Measurements from ENCODE around the gene GARNL3. TPM values are rescaled to one million over a fixed set of nuclear protein-coding genes. Genes with fewer than 3 reads are reported as not detected.
A peak's percentile ranks its signal among the peaks of the same experiment; 100 is the strongest.

Gene GARNL3
- total and polyA plus RNA-seq, 9 donors: 14.2 to 23.0 (median 18.3) TPM

DNA sequence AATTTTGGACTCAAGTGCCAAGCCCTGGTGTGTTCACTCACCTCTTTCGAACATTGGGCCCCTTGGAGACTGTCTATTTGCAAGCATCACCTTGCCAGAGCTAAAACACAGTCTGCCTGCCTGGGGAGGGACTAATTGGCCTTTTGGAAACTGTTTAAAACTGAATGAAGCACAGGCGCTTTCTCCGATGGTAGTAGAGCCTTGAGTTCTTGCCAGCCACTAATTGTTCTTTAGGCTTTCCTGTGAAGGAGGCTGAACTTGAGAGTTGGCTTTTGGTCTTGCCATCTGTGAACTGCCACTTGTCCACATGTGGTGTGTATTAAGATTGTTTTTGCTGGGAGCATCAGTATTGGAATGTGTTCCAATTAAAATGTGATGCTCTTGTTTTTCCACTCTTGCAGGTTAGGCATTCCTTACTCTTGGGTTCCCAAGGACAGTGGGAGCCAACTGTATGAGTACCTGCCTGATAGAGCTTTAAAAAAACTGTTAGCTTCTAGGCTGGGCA is 26.0 kb downstream of the GARNL3 start:
- Histone ChIP-seq H3K27ac (ENCODE audit: low read length) (no peak overlapping the region), H3K27me3 (ENCODE audit: control insufficient read depth, insufficient read depth, low read length) (no peaks in the 10 kb centered on the region), H3K36me3 (ENCODE audit: control insufficient read depth, insufficient read depth, low read length) (peaks cover 4% of the 10 kb centered on the region), H3K4me3 (ENCODE audit: low read length) (no peak overlapping the region), H3K9me3 (replicated peaks; ENCODE audit: control insufficient read depth, low read depth, low read length) (no peaks in the 10 kb centered on the region), H3K4me1 (ENCODE audit: control insufficient read depth, insufficient read depth, low read length) (peaks cover 3% of the 10 kb centered on the region)
- no peak for DNase-seq
- WGBS (ENCODE audit: insufficient coverage): 65% methylated on average over 3 of the region's 3 CpGs

DNA sequence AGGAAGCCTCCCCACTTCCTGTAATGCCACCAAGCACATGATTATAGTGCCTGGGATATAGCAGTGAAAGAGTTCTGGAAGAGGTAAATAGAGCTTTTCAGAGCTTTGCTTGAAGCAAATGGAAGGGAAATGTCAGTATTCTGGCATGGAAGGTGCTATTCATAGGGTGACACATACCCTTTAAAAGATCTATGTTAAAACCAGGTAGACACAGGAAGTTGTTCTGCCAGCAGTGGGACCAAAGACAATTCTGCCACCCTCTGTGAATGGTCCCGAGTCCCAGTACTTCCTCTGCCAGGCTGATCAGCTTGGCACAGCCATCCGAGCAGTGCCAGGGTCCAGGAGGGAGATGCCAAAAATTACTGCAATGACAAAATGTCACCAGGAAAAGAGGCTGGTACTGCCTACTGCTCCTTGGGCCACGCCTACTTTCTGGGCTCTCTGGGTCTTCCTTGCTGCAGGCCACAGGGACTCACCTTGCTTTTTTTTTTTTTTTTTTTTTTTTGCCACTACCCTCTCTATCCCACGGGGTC is 26.7 kb downstream of the GARNL3 start:
- Histone ChIP-seq H3K4me3 (ENCODE audit: low read length) (no peak overlapping the region), H3K36me3 (ENCODE audit: control insufficient read depth, insufficient read depth, low read length) (peaks cover 4% of the 10 kb centered on the region), H3K27me3 (ENCODE audit: control insufficient read depth, insufficient read depth, low read length) (no peaks in the 10 kb centered on the region), H3K4me1 (ENCODE audit: control insufficient read depth, insufficient read depth, low read length) (peaks cover 3% of the 10 kb centered on the region), H3K9me3 (replicated peaks; ENCODE audit: control insufficient read depth, low read depth, low read length) (no peaks in the 10 kb centered on the region), H3K27ac (ENCODE audit: low read length) (no peak overlapping the region)
- whole genome bisulfite sequencing (ENCODE audit: insufficient coverage): 89% methylated on average over 4 of the region's 4 CpGs
- no peak for DNase-seq

DNA sequence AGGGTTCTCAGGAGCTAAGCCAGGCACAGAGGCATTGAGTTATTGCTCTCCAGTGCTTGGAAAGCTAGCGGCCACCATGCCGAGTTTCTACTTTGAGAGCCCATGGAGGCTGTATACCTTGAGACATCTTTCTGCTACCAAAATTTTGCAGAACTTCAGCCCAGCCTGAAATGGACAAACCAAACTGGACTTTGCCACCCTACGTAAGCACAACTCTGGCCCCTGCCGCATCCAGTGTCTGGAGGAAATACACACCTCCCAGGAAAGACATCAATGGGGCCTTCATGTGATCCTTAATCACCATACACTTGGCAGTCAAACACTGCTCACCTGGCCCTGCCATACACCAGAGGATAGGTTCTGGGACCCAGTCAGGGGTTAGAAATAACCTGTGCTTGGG is 27.8 kb downstream of the GARNL3 start:
- Histone ChIP-seq H3K9me3 (replicated peaks; ENCODE audit: control insufficient read depth, low read depth, low read length) (no peaks in the 10 kb centered on the region), H3K27ac (ENCODE audit: low read length) (no peak overlapping the region), H3K4me3 (ENCODE audit: low read length) (no peak overlapping the region), H3K36me3 (ENCODE audit: control insufficient read depth, insufficient read depth, low read length) (peaks cover 4% of the 10 kb centered on the region), H3K27me3 (ENCODE audit: control insufficient read depth, insufficient read depth, low read length) (no peaks in the 10 kb centered on the region), H3K4me1 (ENCODE audit: control insufficient read depth, insufficient read depth, low read length) (peaks cover 3% of the 10 kb centered on the region)
- 92% methylated on average over 4 of the region's 4 CpGs for WGBS (ENCODE audit: insufficient coverage)
- no peak for DNase-seq

DNA sequence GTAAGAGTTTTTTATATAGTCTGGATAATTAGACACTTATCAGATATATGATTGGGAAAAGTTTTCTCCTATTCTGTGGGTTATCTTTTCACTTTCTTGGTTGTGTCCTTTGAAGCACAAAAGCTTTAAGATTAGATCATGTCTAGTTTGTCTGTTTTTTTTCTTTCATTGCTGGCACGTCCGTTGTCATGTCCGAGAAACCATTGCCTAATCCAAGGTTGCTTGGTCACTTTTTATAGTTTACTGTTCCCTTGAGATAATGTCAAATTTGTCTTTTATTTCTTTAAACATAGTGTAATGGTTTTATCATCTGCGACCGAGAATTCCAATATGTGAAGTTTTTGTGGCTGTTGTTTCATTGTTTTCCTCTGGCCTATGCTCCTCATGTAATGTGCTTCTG is 28.8 kb downstream of the GARNL3 start:
- Histone ChIP-seq H3K27ac (ENCODE audit: low read length) (peak overlapping the region; percentile 8), H3K9me3 (replicated peaks; ENCODE audit: control insufficient read depth, low read depth, low read length) (no peaks in the 10 kb centered on the region), H3K4me3 (ENCODE audit: low read length) (no peak overlapping the region), H3K36me3 (ENCODE audit: control insufficient read depth, insufficient read depth, low read length) (peaks cover 4% of the 10 kb centered on the region), H3K4me1 (ENCODE audit: control insufficient read depth, insufficient read depth, low read length) (peaks cover 3% of the 10 kb centered on the region), H3K27me3 (ENCODE audit: control insufficient read depth, insufficient read depth, low read length) (no peaks in the 10 kb centered on the region)
- DNase-seq: peak; percentile 53
- WGBS (ENCODE audit: insufficient coverage): no CpG with 5 or more reads among the region's 5 CpGs

DNA sequence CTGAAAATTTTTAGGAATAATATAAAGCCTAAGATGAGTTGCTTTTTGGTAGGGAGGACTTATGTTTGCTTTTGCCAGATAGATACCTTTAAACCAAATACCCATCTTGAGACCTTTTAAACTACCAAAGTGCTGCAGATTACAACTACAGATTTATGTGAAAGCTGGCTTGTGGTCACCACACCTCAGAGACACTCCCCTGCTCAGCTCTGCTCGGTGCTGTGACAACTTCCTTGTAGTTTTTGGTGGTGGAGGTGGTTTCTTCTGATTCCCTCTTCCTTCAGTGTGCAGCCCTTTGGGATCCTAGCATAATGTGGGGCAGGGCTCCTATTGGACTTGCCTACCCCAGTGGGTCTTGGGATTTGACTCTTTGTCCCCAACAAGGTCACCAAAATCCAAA is 29.2 kb downstream of the GARNL3 start:
- WGBS (ENCODE audit: insufficient coverage): no CpG with 5 or more reads among the region's 1 CpG
- peaks cover 3% of the 10 kb centered on the region for H3K4me1 ChIP-seq (ENCODE audit: control insufficient read depth, insufficient read depth, low read length)
- peak overlapping the region; percentile 8 for H3K27ac ChIP-seq (ENCODE audit: low read length)

DNA sequence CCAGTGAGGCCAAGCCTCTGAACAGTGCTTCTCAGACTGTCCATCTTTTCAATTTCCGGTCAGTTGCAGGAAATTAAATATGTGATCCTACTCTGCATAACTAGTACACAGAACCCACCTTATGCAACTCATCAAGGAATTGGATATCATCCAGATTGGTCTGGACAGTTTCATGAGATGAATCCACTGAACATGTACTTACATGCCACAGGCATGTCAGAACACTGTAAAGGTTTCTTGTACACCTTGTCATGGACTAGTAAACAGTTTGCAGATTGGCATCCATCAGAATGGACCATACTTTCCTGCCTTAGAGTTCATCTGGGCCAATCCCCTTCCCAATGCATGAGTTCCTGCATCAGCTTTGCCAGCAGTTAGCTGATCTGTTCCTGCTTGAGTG is 30.4 kb downstream of the GARNL3 start:
- WGBS (ENCODE audit: insufficient coverage): no CpG with 5 or more reads among the region's 1 CpG
- Histone ChIP-seq H3K4me3 (ENCODE audit: low read length) (no peak overlapping the region), H3K36me3 (ENCODE audit: control insufficient read depth, insufficient read depth, low read length) (peaks cover 4% of the 10 kb centered on the region), H3K27ac (ENCODE audit: low read length) (no peak overlapping the region), H3K4me1 (ENCODE audit: control insufficient read depth, insufficient read depth, low read length) (peaks cover 3% of the 10 kb centered on the region), H3K9me3 (replicated peaks; ENCODE audit: control insufficient read depth, low read depth, low read length) (no peaks in the 10 kb centered on the region), H3K27me3 (ENCODE audit: control insufficient read depth, insufficient read depth, low read length) (no peaks in the 10 kb centered on the region)
- no peak for DNase-seq

More for the DNA sequence above, 29.2 kb downstream of the GARNL3 start:
- Histone ChIP-seq H3K36me3 (ENCODE audit: control insufficient read depth, insufficient read depth, low read length) (peaks cover 4% of the 10 kb centered on the region), H3K4me3 (ENCODE audit: low read length) (no peak overlapping the region), H3K27me3 (ENCODE audit: control insufficient read depth, insufficient read depth, low read length) (no peaks in the 10 kb centered on the region), H3K9me3 (replicated peaks; ENCODE audit: control insufficient read depth, low read depth, low read length) (no peaks in the 10 kb centered on the region)
- no peak for DNase-seq

DNA sequence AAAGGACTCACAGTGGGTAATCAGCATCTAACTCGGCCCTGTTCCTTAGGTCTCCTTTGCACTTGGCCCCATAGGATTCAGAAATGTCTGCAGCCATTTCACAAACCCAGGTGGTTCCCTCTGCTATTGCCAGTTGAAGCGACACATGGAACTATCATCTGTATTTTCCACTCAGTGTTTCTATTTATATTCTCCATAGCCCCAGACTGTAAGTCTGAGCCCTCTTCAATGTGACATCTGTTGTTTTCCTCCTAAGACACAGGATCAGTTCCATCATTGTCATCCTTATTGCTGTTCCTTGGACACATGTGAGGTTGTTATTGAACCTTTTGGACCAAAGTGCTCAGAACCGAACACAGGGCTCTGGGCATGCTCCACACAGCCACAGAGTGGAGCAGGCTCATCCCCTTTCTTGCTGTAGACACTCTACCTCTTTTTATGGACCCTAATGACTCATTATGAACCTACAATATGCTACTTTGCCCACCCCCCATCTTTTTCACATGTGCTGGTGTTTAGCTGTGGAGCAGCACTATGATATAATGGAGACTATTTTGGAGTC is 36.4 kb downstream of the GARNL3 start:
- peak; percentile 54 for DNase-seq
- no peaks in the 10 kb centered on the region for H3K27me3 ChIP-seq (ENCODE audit: control insufficient read depth, insufficient read depth, low read length)
- no peak overlapping the region for H3K4me3 ChIP-seq (ENCODE audit: low read length)
- H3K4me1 ChIP-seq (ENCODE audit: control insufficient read depth, insufficient read depth, low read length): peaks cover 6% of the 10 kb centered on the region
- WGBS (ENCODE audit: insufficient coverage): 61% methylated on average over 3 of the region's 3 CpGs
- H3K36me3 ChIP-seq (ENCODE audit: control insufficient read depth, insufficient read depth, low read length): no peaks in the 10 kb centered on the region
- H3K9me3 ChIP-seq (replicated peaks; ENCODE audit: control insufficient read depth, low read depth, low read length): no peaks in the 10 kb centered on the region
- H3K27ac ChIP-seq (ENCODE audit: low read length): peak overlapping the region; percentile 51

DNA sequence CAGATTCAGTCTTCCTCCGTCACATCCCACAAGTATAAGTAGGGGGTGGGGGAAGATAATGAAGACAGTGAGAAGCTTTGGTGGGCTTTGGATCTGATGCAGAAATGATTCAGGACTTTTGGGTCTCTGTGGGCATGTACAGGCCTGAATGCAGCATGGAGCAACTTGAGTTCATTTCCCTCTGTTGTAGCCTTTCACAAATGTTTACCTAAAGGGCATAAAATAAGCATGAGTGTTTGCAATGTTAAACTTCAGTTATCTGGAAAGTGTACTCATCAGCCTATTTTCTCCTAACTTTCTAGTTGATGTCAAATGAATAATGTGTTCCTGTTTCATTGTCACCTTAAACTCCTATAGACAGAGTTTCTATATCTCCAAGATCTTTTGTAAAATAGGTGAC is 39.3 kb downstream of the GARNL3 start:
- no peaks in the 10 kb centered on the region for H3K27me3 ChIP-seq (ENCODE audit: control insufficient read depth, insufficient read depth, low read length)
- H3K9me3 ChIP-seq (replicated peaks; ENCODE audit: control insufficient read depth, low read depth, low read length): no peaks in the 10 kb centered on the region
- no peak for DNase-seq
- no CpG with 5 or more reads among the region's 1 CpG for WGBS (ENCODE audit: insufficient coverage)
- peaks cover 6% of the 10 kb centered on the region for H3K4me1 ChIP-seq (ENCODE audit: control insufficient read depth, insufficient read depth, low read length)
- H3K4me3 ChIP-seq (ENCODE audit: low read length): no peak overlapping the region
- H3K36me3 ChIP-seq (ENCODE audit: control insufficient read depth, insufficient read depth, low read length): no peaks in the 10 kb centered on the region
- H3K27ac ChIP-seq (ENCODE audit: low read length): no peak overlapping the region

DNA sequence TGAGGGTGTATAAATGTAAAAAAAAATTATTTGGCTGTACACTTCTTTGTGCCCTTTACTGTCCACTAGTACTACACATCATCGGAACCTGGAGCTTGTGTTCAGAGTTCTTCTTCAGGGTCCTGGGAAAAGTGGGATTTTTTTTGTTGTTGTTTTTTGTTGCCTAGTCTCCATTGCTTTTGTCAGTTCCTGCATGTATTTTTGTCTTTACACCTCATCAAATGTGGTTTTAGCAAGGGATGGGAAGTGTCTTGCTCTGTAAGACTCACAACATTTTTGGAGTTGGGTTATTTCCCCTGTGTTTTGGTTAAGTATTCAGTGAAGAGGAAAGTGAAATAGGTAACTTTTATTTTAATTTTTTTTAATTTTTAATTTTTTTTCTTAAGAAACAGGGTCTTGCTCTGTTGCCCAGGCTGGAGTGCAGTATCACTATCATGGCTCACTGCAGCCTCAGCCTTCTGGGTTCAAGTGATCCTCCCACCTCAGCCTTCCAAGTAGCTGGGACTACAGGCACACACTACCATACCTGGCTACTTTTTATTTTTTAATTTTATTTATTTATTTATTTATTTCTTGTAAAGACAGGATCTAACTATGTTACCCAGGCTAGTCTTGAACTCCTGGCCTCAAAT is 40.7 kb downstream of the GARNL3 start:
- no peaks in the 10 kb centered on the region for H3K36me3 ChIP-seq (ENCODE audit: control insufficient read depth, insufficient read depth, low read length)
- WGBS (ENCODE audit: insufficient coverage): no CpG with 5 or more reads among the region's 1 CpG

DNA sequence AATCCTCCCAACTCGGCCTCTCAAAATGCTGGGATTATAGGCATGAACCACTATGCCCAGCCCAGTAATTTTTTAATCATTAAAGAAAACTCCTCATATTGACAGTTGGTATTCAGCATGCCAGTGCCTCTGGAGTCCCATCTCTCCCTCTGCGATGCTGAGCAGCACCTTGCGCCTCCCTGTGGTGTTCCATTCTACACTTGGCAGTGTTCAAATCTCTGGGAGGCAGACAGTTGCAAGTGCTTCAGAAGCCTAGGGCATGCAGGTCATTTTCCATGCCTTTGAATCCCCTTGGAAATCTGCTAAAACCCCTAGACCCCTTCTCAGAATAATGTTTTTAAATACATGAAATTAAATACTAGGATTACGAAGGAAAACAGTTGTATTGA is 41.3 kb downstream of the GARNL3 start:
- no peaks in the 10 kb centered on the region for H3K36me3 ChIP-seq (ENCODE audit: control insufficient read depth, insufficient read depth, low read length)
- no peak for DNase-seq
- WGBS (ENCODE audit: insufficient coverage): 77% methylated on average over 3 of the region's 4 CpGs
- H3K27me3 ChIP-seq (ENCODE audit: control insufficient read depth, insufficient read depth, low read length): no peaks in the 10 kb centered on the region
- no peak overlapping the region for H3K4me3 ChIP-seq (ENCODE audit: low read length)
- H3K9me3 ChIP-seq (replicated peaks; ENCODE audit: control insufficient read depth, low read depth, low read length): no peaks in the 10 kb centered on the region
- peaks cover 5% of the 10 kb centered on the region for H3K4me1 ChIP-seq (ENCODE audit: control insufficient read depth, insufficient read depth, low read length)
- H3K27ac ChIP-seq (ENCODE audit: low read length): no peak overlapping the region

More for the DNA sequence above, 40.7 kb downstream of the GARNL3 start:
- Histone ChIP-seq H3K4me3 (ENCODE audit: low read length) (no peak overlapping the region), H3K9me3 (replicated peaks; ENCODE audit: control insufficient read depth, low read depth, low read length) (no peaks in the 10 kb centered on the region), H3K27ac (ENCODE audit: low read length) (no peak overlapping the region), H3K27me3 (ENCODE audit: control insufficient read depth, insufficient read depth, low read length) (no peaks in the 10 kb centered on the region), H3K4me1 (ENCODE audit: control insufficient read depth, insufficient read depth, low read length) (peaks cover 6% of the 10 kb centered on the region)
- no peak for DNase-seq
